Measurements from ENCODE around the gene GLT1D1.

Gene GLT1D1

GRCh38 chr12:128906485-128907137 lies 53.3 kb downstream of the GLT1D1 start:
- TF ChIP-seq CTCF (IDR thresholded peaks at IDR 0.05; ENCODE audit: low read depth, low read length, missing control alignments): no peak
- H3K4me3 ChIP-seq (ENCODE audit: low read depth, low read length): no peak overlapping the region
- no peak for DNase-seq (ENCODE audit: low read depth)

GRCh38 chr12:128908254-128908653 lies 55.0 kb downstream of the GLT1D1 start:
- no peak for TF ChIP-seq CTCF (IDR thresholded peaks at IDR 0.05; ENCODE audit: low read depth, low read length, missing control alignments)
- DNase-seq (ENCODE audit: low read depth): no peak
- H3K4me3 ChIP-seq (ENCODE audit: low read depth, low read length): no peak overlapping the region

- DNase-seq (ENCODE audit: low read depth): no peak
- TF ChIP-seq CTCF (IDR thresholded peaks at IDR 0.05; ENCODE audit: low read depth, low read length, missing control alignments): no peak
- no peak overlapping the region for H3K4me3 ChIP-seq (ENCODE audit: low read depth, low read length)
Observed at GRCh38 chr12:128909653-128910052, 56.4 kb downstream of the GLT1D1 start.

- DNase-seq (ENCODE audit: low read depth): no peak
- TF ChIP-seq CTCF (IDR thresholded peaks at IDR 0.05; ENCODE audit: low read depth, low read length, missing control alignments): no peak
Observed at GRCh38 chr12:128910629-128911028, 57.4 kb downstream of the GLT1D1 start.

GRCh38 chr12:128911861-128912260 lies 58.6 kb downstream of the GLT1D1 start:
- DNase-seq (ENCODE audit: low read depth): no peak
- no peak for TF ChIP-seq CTCF (IDR thresholded peaks at IDR 0.05; ENCODE audit: low read depth, low read length, missing control alignments)
- H3K4me3 ChIP-seq (ENCODE audit: low read depth, low read length): no peak overlapping the region

More at GRCh38 chr12:128910629-128911028, 57.4 kb downstream of the GLT1D1 start:
- H3K4me3 ChIP-seq (ENCODE audit: low read depth, low read length): no peak overlapping the region

GRCh38 chr12:128914908-128915563 lies 61.8 kb downstream of the GLT1D1 start:
- no peak overlapping the region for H3K4me3 ChIP-seq (ENCODE audit: low read depth, low read length)
- TF ChIP-seq CTCF (IDR thresholded peaks at IDR 0.05; ENCODE audit: low read depth, low read length, missing control alignments): no peak
- peak; percentile 19 for DNase-seq (ENCODE audit: low read depth)

- no peak overlapping the region for H3K4me3 ChIP-seq (ENCODE audit: low read depth, low read length)
- DNase-seq (ENCODE audit: low read depth): no peak
- no peak for TF ChIP-seq CTCF (IDR thresholded peaks at IDR 0.05; ENCODE audit: low read depth, low read length, missing control alignments)
Observed at GRCh38 chr12:128916425-128916824, 63.1 kb downstream of the GLT1D1 start.
